ENCODE results near the gene SLC39A7.

GRCh38 chr6:33251395-33252012 lies 50.8 kb downstream of the SLC39A7 start:
- no peak for TF ChIP-seq POLR2A (IDR thresholded peaks at IDR 0.05)
- TF ChIP-seq CTCF (IDR thresholded peaks at IDR 0.05): no peak

Data from upper lobe of left lung (tissue), 4 donors.